Measurements from ENCODE around the gene PCED1A. TPM values are rescaled to one million over a fixed set of nuclear protein-coding genes. Genes with fewer than 3 reads are reported as not detected.

The PCED1A gene
- total and polyA plus RNA-seq, 9 of the 15 experiments (the other 6 are each of a cell fraction or from before 2014, with no cell fraction given) = 1.5 to 11.5 (median 5.9) TPM

GRCh38 chr20:2873010-2873746, 32.7 kb upstream of the PCED1A start, which contains the start of gene PTPRA:
Gene PTPRA, plus strand, starts transcription at chr20:2873481. Its CDS starts 90,797 bp downstream, at chr20:2964278.
- intact Hi-C loops (cut with micrococcal nuclease) = loop anchor here (5.0 kb wide), 1 partner anchor 129 kb away; no protein-coding TSS in a partner anchor
- Histone ChIP-seq H3K4me1 (replicated peaks in 1 of 2; ENCODE audit: control insufficient read depth in 2 of 2, insufficient read depth in 2 of 2, low read length in 2 of 2) (peaks cover 32 to 33% of the 10 kb centered on the region in 2 experiments; a peak in 4 of 5 replicates), H3K4me3 (peak within 1 kb of the TSS; percentile 98), H3K27me3 (ENCODE audit: control insufficient read depth in 2 of 2, insufficient read depth in 2 of 2, low read length in 2 of 2) (no peaks in the 10 kb centered on the region; a peak in 1 of 5 replicates), H3K4me2 (ENCODE audit: insufficient read depth, low read length) (peak within 1 kb of the TSS; percentile 94), H3K27ac (ENCODE audit: extremely low read depth, low read depth, low read length) (peak within 1 kb of the TSS; percentile 95), H3K36me3 (ENCODE audit: control insufficient read depth, insufficient read depth, low read length) (peaks cover 17% of the 10 kb centered on the region; the same call in 2 of the 3 replicates), H4K20me1 (replicated peaks; ENCODE audit: control insufficient read depth, insufficient read depth, low read length) (peaks cover 5% of the 10 kb centered on the region; the same call in 1 of the 2 replicates), H3K9ac (ENCODE audit: insufficient read depth in 1 of 2, low read depth in 2 of 2, low read length in 2 of 2) (peak within 1 kb of the TSS; percentile 84 to 95), H3K9me1 (ENCODE audit: control insufficient read depth, insufficient read depth, low read length) (no peaks in the 10 kb centered on the region), H3K79me2 (ENCODE audit: control insufficient read depth, insufficient read depth, low read length) (peaks cover 49% of the 10 kb centered on the region), H2AFZ (ENCODE audit: low read depth, low read length) (peak within 1 kb of the TSS; percentile 90), H3K9me3 (replicated peaks; ENCODE audit: control insufficient read depth, insufficient read depth, low read depth, low read length) (no peaks in the 10 kb centered on the region)
- BruUV-seq (replicated peaks) = no TSS peak
- ChIA-PET CTCF (ENCODE audit: low intra/inter-chr PET ratio) (no interaction called here), POLR2A (interaction anchor here (0.6 kb wide), 3 partner anchors 22 to 56 kb away, joined by 3 to 4 read pairs (median 3); no protein-coding TSS in a partner anchor)
- in situ Hi-C loops (cut with MboI) = no loop called here
- ATAC-seq (peak; percentile 89), FAIRE-seq (peak; percentile 59), DNase-seq (ENCODE audit: extremely low read depth in 1 of 4, low spot score in 3 of 4) (peak; percentile 92 to 94 (median 92))
- 0% methylated on average over 19 of the region's 83 CpGs for WGBS (ENCODE audit: insufficient coverage, low coverage, missing lambda C conversion rate)
- TF ChIP-seq NCOA4 (IDR thresholded peaks at IDR 0.05; ENCODE audit: partially characterized antibody) (no peak), NEUROD1 (IDR thresholded peaks at IDR 0.05; ENCODE audit: borderline replicate concordance, low read depth, low read length, partially characterized antibody) (no peak), ATF6 (CRISPR knock-in tag; IDR thresholded peaks at IDR 0.05) (no peak), ZNF239 (CRISPR knock-in tag; IDR thresholded peaks at IDR 0.05) (no peak), HES1 (IDR thresholded peaks at IDR 0.05; ENCODE audit: low read depth) (no peak), NR2C2 (CRISPR knock-in tag; IDR thresholded peaks at IDR 0.05) (no peak), NR2C2 (tag; IDR thresholded peaks at IDR 0.05) (peak; percentile 17; the same call in 1 of the 2 replicates), HMGXB4 (CRISPR knock-in tag; IDR thresholded peaks at IDR 0.05) (no peak), E2F1 (CRISPR knock-in tag; IDR thresholded peaks at IDR 0.05) (0 out of 2 replicates have a peak, but pooled peaks have one; percentile 34), GABPA (tag; conservative IDR thresholded peaks at IDR 0.05; ENCODE audit: low read depth) (no peak; the same call in 1 of the 2 replicates), RHOXF2B (CRISPR knock-in tag; conservative IDR thresholded peaks at IDR 0.05) (no peak), TEAD2 (tag; IDR thresholded peaks at IDR 0.05) (no peak), ZNF354B (CRISPR knock-in tag; IDR thresholded peaks at IDR 0.05) (no peak)
